ENCODE data around the gene CALHM6. TPM values are rescaled to one million over a fixed set of nuclear protein-coding genes. Genes with fewer than 3 reads are reported as not detected.

The CALHM6 gene
- total and polyA plus RNA-seq, 8 donors = 5.0 to 8.7 (median 8.3) TPM; not detected in 3

- Histone ChIP-seq H3K4me1 (peaks cover 0 to 12% (median 2%) of the 10 kb centered on the region in 4 donors), H3K27me3 (no peaks in the 10 kb centered on the region), H3K9me3 (no peaks in the 10 kb centered on the region), H3K4me3 (no peak overlapping the region), H3K27ac (no peak overlapping the region), H3K36me3 (peaks cover 0 to 39% (median 26%) of the 10 kb centered on the region in 4 donors)
- TF ChIP-seq POLR2AphosphoS5 (IDR thresholded peaks at IDR 0.05) (no peak), EP300 (IDR thresholded peaks at IDR 0.05) (no peak), CTCF (IDR thresholded peaks at IDR 0.05) (no peak), POLR2A (IDR thresholded peaks at IDR 0.05) (no peak)
- intact Hi-C loops (cut with DNase I; ENCODE audit: low total_unique reads) = no loop called here
- WGBS, 5 donors = 93 to 100% (median 98%) methylated on average over 3 of the region's 3 CpGs
- no peak for DNase-seq
These were observed 34.6 kb upstream of the CALHM6 start for GRCh38 chr6:116426551-116426950.

GRCh38 chr6:116429111-116429510 is 32.1 kb upstream of the CALHM6 start:
- H3K4me3 ChIP-seq = no peak overlapping the region
- WGBS, 5 donors = 93 to 100% (median 97%) methylated on average over 2 of the region's 2 CpGs
- H3K9me3 ChIP-seq = no peaks in the 10 kb centered on the region
- peaks cover 0 to 53% (median 34%) of the 10 kb centered on the region in 4 donors for H3K36me3 ChIP-seq
- H3K4me1 ChIP-seq = no peaks in the 10 kb centered on the region
- H3K27me3 ChIP-seq = no peaks in the 10 kb centered on the region
- no peak for TF ChIP-seq POLR2A (IDR thresholded peaks at IDR 0.05)
- no peak for TF ChIP-seq EP300 (IDR thresholded peaks at IDR 0.05)
- no peak for TF ChIP-seq POLR2AphosphoS5 (IDR thresholded peaks at IDR 0.05)
- no peak for TF ChIP-seq CTCF (IDR thresholded peaks at IDR 0.05)
- no peak overlapping the region for H3K27ac ChIP-seq
- DNase-seq = no peak
- intact Hi-C loops (cut with DNase I; ENCODE audit: low total_unique reads) = no loop called here

- H3K4me3 ChIP-seq = no peak overlapping the region
- WGBS, 5 donors = 90 to 95% (median 93%) methylated on average over 4 of the region's 4 CpGs
- intact Hi-C loops (cut with DNase I; ENCODE audit: low total_unique reads) = no loop called here
- DNase-seq = no peak
- H3K4me1 ChIP-seq = no peaks in the 10 kb centered on the region
- no peaks in the 10 kb centered on the region for H3K9me3 ChIP-seq
- no peaks in the 10 kb centered on the region for H3K27me3 ChIP-seq
- H3K36me3 ChIP-seq = peaks cover 0 to 59% (median 39%) of the 10 kb centered on the region in 4 donors
- TF ChIP-seq CTCF (IDR thresholded peaks at IDR 0.05) (no peak), POLR2AphosphoS5 (IDR thresholded peaks at IDR 0.05) (no peak), EP300 (IDR thresholded peaks at IDR 0.05) (no peak), POLR2A (IDR thresholded peaks at IDR 0.05) (no peak)
- H3K27ac ChIP-seq = no peak overlapping the region
These were observed 30.3 kb upstream of the CALHM6 start for GRCh38 chr6:116430860-116431259.

- H3K4me3 ChIP-seq = no peak overlapping the region
- H3K27ac ChIP-seq = no peak overlapping the region
- TF ChIP-seq POLR2AphosphoS5 (IDR thresholded peaks at IDR 0.05) (no peak), POLR2A (IDR thresholded peaks at IDR 0.05) (no peak)
- no peaks in the 10 kb centered on the region for H3K27me3 ChIP-seq
- H3K4me1 ChIP-seq = no peaks in the 10 kb centered on the region
- H3K9me3 ChIP-seq = no peaks in the 10 kb centered on the region
- DNase-seq = no peak
- H3K36me3 ChIP-seq = peaks cover 0 to 60% (median 44%) of the 10 kb centered on the region in 4 donors
- intact Hi-C loops (cut with DNase I; ENCODE audit: low total_unique reads) = no loop called here
These were observed 29.1 kb upstream of the CALHM6 start for GRCh38 chr6:116431964-116432595.

GRCh38 chr6:116433206-116433712 is 27.9 kb upstream of the CALHM6 start:
- H3K4me1 ChIP-seq = no peaks in the 10 kb centered on the region
- intact Hi-C loops (cut with DNase I; ENCODE audit: low total_unique reads) = no loop called here
- no peak for TF ChIP-seq CTCF (IDR thresholded peaks at IDR 0.05)
- TF ChIP-seq POLR2AphosphoS5 (IDR thresholded peaks at IDR 0.05) = no peak
- no peak for TF ChIP-seq POLR2A (IDR thresholded peaks at IDR 0.05)
- no peak for TF ChIP-seq EP300 (IDR thresholded peaks at IDR 0.05)
- H3K4me3 ChIP-seq = no peak overlapping the region
- no peak overlapping the region for H3K27ac ChIP-seq
- no peaks in the 10 kb centered on the region for H3K9me3 ChIP-seq
- H3K36me3 ChIP-seq = peaks cover 0 to 48% (median 35%) of the 10 kb centered on the region in 4 donors
- DNase-seq = no peak
- WGBS, 5 donors = 90 to 96% (median 93%) methylated on average over 4 of the region's 4 CpGs
- no peaks in the 10 kb centered on the region for H3K27me3 ChIP-seq

Data from stomach (tissue), 9 donors.